Astrocyte of the spinal cord (primary cell): ENCODE data around the gene LEP.

ENCODE experiments used
- DNase-seq: peaks from one replicate; pipeline ENCODE4 v3.0.0; 2011; ENCODE audit warnings: low read depth, low spot score
- H3K4me3 ChIP-seq: 2 replicates; pipeline ENCODE4 v1.5.1; 2011; ENCODE audit warnings: low read depth, mild to moderate bottlenecking, low read length, moderate library complexity
- in situ Hi-C: cut with HindIII; loops from 2 replicates; pipeline ENCODE4 v1.10.0; 2017; ENCODE audit warnings: low sequenced_read_pairs
- TF ChIP-seq, protein P1 (sequence below): IDR thresholded peaks from 2 replicates; pipeline ENCODE4 v1.5.1; 2012; ENCODE audit warnings: low read depth, mild to moderate bottlenecking, low read length, inconsistent platforms

The LEP gene

DNA sequence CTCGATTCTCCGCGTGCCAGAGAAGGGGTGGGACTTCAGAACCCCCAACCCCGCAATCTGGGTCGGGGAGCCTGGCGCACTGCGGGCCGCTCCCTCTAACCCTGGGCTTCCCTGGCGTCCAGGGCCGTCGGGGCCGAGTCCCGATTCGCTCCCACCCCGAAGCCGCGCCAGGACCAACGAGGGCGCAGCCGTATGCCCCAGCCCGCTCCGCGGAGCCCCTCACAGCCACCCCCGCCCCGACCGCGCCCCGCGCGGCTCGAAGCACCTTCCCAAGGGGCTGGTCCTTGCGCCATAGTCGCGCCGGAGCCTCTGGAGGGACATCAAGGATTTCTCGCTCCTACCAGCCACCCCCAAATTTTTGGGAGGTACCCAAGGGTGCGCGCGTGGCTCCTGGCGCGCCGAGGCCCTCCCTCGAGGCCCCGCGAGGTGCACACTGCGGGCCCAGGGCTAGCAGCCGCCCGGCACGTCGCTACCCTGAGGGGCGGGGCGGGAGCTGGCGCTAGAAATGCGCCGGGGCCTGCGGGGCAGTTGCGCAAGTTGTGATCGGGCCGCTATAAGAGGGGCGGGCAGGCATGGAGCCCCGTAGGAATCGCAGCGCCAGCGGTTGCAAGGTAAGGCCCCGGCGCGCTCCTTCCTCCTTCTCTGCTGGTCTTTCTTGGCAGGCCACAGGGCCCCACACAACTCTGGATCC lies at the start of gene LEP:
TSS of gene LEP (plus strand) at position 583 of the 691 bp plus-strand sequence. CDS start 10,741 bp downstream, outside the sequence.
- in situ Hi-C loops, result no loop called here
- TF ChIP-seq, protein P1, sequence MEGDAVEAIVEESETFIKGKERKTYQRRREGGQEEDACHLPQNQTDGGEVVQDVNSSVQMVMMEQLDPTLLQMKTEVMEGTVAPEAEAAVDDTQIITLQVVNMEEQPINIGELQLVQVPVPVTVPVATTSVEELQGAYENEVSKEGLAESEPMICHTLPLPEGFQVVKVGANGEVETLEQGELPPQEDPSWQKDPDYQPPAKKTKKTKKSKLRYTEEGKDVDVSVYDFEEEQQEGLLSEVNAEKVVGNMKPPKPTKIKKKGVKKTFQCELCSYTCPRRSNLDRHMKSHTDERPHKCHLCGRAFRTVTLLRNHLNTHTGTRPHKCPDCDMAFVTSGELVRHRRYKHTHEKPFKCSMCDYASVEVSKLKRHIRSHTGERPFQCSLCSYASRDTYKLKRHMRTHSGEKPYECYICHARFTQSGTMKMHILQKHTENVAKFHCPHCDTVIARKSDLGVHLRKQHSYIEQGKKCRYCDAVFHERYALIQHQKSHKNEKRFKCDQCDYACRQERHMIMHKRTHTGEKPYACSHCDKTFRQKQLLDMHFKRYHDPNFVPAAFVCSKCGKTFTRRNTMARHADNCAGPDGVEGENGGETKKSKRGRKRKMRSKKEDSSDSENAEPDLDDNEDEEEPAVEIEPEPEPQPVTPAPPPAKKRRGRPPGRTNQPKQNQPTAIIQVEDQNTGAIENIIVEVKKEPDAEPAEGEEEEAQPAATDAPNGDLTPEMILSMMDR, result no peak
- no peak within 1 kb of the TSS for H3K4me3 ChIP-seq
- DNase-seq, result no peak

DNA sequence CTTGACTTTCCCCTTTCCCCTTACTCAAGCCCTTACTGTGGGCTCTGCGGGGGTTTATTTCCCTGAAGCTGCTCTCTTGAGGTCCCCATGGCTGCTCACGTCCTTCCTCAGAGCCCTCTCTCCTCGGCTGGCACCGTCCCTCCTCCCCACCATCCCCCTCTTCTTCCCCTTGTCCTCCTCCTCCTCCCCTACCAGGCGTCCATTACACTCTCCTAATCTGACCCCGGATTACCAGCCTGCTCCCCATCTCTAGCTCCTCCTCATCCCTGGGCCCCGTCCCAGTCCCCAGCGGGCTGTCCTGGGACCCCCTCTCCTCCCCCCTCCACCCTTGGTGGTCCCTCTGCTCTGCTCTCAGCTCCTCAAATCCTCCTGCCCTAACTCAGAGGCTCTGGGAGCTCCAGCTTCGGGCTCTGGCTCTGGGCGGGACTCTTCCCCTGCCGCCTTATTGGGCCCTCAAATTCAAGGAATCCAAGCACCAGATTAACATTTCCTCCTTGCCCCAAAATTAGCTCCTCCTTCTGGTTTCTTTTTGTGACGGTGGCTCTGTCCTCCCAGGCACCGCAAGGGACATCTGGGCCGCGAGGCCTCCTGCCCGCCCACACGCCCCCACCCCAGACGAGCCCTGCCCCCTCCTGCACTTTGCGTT lies 48.5 kb upstream of the LEP start:
- DNase-seq, result no peak
- in situ Hi-C loops, result no loop called here

DNA sequence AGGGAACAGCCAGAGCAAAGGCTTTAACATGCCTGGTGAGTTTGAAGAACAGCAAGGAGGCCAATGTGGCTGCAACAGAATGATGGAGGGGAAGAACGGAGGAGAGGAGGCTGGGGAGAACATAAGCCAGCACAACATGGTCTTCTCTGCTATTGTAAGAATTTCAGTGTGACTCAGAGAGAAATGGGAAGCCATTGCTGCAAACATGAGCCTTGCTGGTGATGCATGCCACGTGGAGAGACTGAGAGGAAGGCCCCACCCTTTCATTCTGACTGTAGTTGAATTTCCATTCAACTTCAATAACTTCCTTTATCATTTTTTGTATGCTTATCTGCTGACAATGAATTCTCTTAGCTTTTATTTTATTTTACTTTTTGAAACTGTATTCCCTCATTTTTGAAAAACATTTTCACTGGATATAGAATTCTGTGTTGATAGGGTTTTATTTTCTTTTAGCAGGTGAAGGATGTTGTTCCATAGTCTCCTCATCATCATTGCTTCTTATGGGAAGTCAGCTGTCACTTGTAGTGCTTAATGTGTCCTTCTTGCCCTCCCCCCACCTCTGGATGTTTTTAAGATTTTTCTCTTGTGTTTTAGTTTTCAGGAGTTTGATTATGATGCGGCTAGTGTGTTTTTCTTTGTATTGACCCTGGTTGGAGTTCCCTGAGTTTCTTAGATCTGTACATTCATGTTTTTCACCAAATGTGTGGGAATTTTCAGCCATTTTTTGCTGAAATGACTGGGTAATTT lies 46.4 kb upstream of the LEP start:
- H3K4me3 ChIP-seq, result no peak overlapping the region
- TF ChIP-seq, protein P1, result no peak
- in situ Hi-C loops, result no loop called here
- no peak for DNase-seq

More for the DNA sequence above, 48.5 kb upstream of the LEP start:
- TF ChIP-seq, protein P1, result no peak
- H3K4me3 ChIP-seq, result no peak overlapping the region

DNA sequence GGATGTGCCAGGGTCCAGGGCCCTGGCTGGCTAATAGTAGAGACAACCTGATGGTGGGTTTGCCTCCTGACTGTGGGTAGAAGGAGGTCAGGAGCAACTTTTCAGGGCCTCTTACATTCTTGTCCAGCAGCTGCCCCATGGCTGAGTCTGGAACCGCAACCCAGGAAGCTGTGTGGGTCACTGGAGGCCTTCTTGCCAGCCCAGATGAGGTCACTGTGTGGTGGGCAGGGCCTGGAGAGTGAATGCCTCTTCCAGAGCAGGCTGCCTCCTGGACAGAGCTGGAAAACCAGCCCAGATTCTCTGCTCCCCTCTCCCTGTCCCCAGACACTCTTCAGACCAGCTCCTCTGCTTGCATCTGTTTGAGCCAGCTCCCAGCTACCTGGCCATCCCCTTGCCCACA lies 43.5 kb upstream of the LEP start:
- H3K4me3 ChIP-seq, result no peak overlapping the region
- TF ChIP-seq, protein P1, result no peak
- in situ Hi-C loops, result no loop called here
- DNase-seq, result no peak

DNA sequence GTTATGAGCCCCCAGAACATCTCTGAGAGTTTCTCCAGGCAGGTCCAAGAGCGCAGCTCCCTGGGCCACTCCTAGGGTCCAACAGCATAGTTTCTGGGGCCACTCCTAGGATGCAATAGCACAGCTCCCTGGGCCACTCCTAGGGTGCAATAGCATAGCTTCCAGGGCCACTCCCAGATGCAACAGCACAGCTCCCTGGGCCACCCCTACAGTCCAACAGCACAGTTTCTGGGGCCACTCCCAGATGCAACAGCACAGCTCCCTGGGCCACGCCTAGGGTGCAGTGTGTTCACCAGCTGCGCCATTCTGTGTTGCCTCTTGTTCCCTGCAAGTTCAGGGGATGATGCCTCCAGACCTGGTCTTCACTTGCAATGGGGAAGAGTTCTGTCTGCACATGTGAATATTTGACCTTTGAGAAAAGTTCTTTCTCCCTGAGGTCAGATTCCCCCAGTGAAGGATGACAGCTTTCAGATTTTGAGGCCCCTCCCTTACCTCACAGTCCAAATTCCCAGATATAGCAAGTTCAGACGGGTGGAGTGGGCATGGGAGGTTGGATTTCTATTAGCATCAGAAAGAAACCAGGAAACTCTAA lies 43.0 kb upstream of the LEP start:
- in situ Hi-C loops, result no loop called here
- TF ChIP-seq, protein P1, result no peak
- no peak overlapping the region for H3K4me3 ChIP-seq
- DNase-seq, result no peak

DNA sequence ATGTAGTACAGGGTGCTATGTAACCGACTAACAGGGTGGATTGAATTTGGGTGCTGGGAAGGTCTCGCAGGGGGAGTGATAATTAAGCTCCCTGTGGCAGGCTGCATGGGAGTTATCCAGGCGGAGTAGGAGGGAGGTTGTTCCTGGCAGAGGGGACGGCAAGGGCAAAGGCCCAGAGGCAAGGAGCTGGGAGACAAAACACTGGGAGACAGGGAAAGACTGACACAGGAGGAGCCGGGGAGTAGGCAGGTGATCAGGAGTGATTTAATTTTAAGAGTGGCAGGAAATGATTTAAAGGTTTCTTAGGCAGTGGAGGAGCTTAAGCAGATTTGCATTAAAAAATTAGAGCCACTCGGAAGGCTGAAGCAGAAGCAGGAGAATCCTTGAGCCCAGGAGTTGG lies 40.7 kb upstream of the LEP start:
- in situ Hi-C loops, result loop anchor here (25.0 kb wide), 1 partner anchor 138 kb away; no protein-coding TSS in a partner anchor
- TF ChIP-seq, protein P1, result no peak
- no peak overlapping the region for H3K4me3 ChIP-seq
- no peak for DNase-seq
